GM18520 (cell line): ENCODE results near the gene SRRM5.

Experiments used
- ATAC-seq: cut with Tn5 transposase; IDR thresholded peaks from one replicate; pipeline ENCODE4 v1.9.1; 2021; ENCODE audit not compliant: unreplicated experiment

Gene SRRM5

DNA sequence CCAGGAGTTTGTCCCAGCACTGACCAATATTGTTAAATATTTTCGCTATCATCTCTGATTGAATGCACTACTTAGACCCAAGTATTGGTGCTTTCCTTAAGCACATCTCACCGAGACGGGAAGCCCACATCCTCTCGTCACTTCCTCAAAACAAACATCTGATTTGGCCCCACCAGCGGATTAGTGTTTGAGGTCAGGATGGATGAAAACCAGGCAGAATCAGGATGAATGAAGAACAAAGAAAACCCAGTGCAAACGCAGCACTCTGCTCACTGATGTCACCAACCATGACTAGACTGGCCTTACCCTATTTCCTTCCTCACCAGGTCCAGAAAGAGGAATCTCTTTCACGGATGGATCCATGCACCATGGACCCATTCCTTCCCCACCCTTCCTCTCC lies 52.1 kb downstream of the SRRM5 start:
- no peak for ATAC-seq
